ENCODE data around the gene SGCA. TPM values are rescaled to one million over a fixed set of nuclear protein-coding genes. Genes with fewer than 3 reads are reported as not detected.

Gene SGCA
- total RNA-seq, 3 donors from 2014 or later: not detected

DNA sequence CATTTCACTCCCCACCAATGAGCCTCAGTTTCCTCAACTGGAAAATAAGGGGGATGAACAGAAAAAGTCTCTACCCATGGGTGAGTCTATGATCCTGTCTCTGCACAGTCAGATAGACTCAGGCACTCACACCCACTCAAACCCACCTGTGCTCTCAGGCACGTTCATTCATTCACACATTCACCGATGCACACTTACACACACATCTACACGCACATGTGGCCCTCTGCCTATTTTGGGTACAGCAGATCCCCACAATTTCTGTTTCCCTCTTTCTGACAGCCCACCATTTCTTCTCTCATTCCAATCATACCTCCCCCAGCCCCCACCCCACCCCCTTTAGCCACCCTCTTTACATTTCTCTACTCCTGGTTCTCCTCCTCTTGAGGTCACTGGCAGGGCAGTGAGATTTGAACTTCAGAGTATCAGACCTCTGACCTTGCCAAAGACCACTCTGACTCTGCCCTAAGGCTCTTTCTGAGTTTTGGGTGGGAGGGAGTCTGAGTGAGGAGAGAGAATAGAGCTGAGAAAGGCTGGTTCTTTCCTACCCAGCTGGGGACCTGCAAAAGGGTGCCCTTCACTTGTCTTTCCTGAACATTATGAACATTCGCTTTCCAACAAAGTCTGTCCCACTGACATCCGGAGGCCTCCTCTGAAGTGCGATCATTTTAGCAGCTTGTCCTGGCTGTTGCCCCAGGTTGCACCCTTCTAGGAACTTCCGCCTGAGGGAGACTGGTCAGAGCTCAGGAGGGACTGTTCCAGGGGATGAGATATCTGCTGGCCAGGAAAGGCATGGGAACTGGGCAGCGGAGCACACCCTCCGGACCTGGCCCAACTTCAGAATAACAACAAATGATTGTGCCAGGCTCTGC, 45.7 kb downstream of the SGCA start:
- Mint-ChIP-seq H3K4me1 (ENCODE audit: low read depth) (peaks cover 9% of the 10 kb centered on the region), H3K27me3 (ENCODE audit: low read depth) (peaks cover 41% of the 10 kb centered on the region), H3K36me3 (ENCODE audit: insufficient read depth) (no peaks in the 10 kb centered on the region), H3K4me3 (no peak overlapping the region), H3K9me3 (no peaks in the 10 kb centered on the region)
- ATAC-seq (no peak), DNase-seq (no peak)

- ATAC-seq (no peak), DNase-seq (no peak)
- H3K36me3 Mint-ChIP-seq (ENCODE audit: insufficient read depth): no peaks in the 10 kb centered on the region
- no peaks in the 10 kb centered on the region for H3K9me3 Mint-ChIP-seq
- H3K27me3 Mint-ChIP-seq (ENCODE audit: low read depth): peaks cover 34% of the 10 kb centered on the region
- H3K4me1 Mint-ChIP-seq (ENCODE audit: low read depth): peaks cover 5% of the 10 kb centered on the region
- no peak overlapping the region for H3K4me3 Mint-ChIP-seq
Observed at GRCh38 chr17:50212121-50212843, 46.5 kb downstream of the SGCA start.

GRCh38 chr17:50213026-50214022, 47.5 kb downstream of the SGCA start:
- no peak overlapping the region for H3K4me3 Mint-ChIP-seq
- peak; percentile 82 to 92 for ATAC-seq

DNA sequence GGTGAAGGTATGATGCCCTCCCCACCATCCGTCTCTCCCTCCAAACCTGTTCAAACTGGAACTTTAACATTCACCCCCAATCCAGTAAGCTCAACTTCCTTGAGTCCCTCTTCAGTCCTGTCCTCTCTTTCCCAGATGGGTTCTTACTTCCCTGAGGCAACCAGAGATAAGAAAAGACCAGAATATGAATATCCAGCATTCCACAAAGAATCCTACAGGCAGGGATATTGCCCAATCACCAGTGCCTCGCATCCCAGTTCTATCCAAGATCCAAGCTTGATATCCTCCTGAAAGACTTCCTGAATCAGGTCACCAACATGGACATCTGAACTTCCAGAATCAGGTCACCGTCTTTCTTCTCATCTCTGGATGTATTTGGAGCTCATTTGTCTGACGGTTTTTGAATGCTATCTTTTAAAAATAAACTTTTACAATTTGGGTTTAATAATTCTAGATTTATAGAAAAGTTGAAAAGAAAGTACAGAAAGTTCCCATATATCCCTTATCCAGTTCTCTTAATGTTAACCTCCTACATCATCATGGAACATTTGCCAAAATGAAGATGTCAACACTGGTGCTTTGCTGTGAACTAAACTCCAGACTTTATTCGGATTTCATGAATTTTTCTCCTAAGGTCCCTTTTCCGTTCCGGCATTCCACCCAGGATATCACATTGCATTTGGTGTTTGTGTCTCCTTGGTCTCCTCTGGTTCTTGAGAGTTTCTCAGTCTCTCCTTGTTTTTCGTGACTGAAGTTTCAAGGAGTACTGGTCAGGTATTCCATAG, 49.4 kb downstream of the SGCA start:
- no peak for DNase-seq
- peaks cover 5% of the 10 kb centered on the region for H3K4me1 Mint-ChIP-seq (ENCODE audit: low read depth)
- peaks cover 16% of the 10 kb centered on the region for H3K27me3 Mint-ChIP-seq (ENCODE audit: low read depth)
- H3K9me3 Mint-ChIP-seq: no peaks in the 10 kb centered on the region
- no peak for ATAC-seq
- no peak overlapping the region for H3K4me3 Mint-ChIP-seq
- H3K36me3 Mint-ChIP-seq (ENCODE audit: insufficient read depth): no peaks in the 10 kb centered on the region

More at GRCh38 chr17:50213026-50214022, 47.5 kb downstream of the SGCA start:
- no peaks in the 10 kb centered on the region for H3K9me3 Mint-ChIP-seq
- H3K36me3 Mint-ChIP-seq (ENCODE audit: insufficient read depth): no peaks in the 10 kb centered on the region
- H3K4me1 Mint-ChIP-seq (ENCODE audit: low read depth): peaks cover 5% of the 10 kb centered on the region
- DNase-seq: no peak
- H3K27me3 Mint-ChIP-seq (ENCODE audit: low read depth): peaks cover 25% of the 10 kb centered on the region

DNA sequence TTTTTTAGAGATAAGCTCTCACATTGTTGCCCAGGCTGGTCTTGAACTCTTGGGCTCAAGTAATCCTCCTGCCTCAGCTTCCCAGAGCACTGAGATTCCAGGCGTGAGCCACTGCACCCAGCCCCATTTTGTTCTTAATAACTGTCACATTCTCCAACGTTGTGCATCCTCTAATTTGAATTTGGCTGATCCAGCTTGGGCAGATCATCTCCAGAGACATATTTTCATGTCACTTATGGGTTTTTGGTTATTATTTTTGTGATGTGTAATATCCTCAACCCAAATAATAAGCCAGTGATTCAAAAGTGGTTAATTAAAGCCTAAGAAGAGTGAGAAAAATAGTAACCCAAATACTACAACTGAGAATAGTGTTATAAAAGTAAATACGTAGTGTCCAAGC, 51.8 kb downstream of the SGCA start:
- no peak for ATAC-seq
- no peak overlapping the region for H3K4me3 Mint-ChIP-seq
- H3K4me1 Mint-ChIP-seq (ENCODE audit: low read depth): peaks cover 5% of the 10 kb centered on the region
- DNase-seq: no peak
- no peaks in the 10 kb centered on the region for H3K9me3 Mint-ChIP-seq
- H3K36me3 Mint-ChIP-seq (ENCODE audit: insufficient read depth): no peaks in the 10 kb centered on the region
- peaks cover 9% of the 10 kb centered on the region for H3K27me3 Mint-ChIP-seq (ENCODE audit: low read depth)

DNA sequence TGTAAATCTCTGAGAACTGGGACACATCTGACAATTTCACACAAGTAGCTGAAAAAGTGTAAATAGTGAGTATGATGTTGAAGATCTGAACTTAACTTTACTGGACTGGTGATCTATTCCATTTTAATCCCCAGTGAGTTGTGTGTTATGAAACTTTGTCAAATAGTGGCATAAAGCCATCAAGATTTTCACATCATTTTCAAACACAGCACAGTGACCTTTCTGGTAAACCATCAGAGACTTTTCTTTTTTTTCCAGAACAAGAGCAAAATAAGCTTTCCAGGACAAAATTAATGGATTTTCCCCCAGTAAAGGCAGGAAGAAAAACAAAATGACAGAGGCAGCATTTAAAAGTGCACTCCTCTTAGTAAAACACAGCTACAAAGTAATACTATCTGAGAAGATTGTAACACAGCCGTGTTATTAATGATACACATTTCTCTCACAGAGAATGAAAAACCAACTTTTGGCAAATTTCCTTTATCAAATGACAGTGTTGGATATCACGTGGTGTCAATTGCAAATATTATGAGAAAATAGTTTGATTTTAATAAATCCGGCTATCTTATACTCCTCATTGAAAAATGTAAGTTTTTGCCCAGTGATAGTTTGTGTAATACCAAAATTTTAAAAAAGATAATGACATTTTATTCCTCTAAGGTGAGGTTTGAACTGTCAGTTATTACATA, 52.4 kb downstream of the SGCA start:
- DNase-seq: no peak
- Mint-ChIP-seq H3K4me3 (no peak overlapping the region), H3K4me1 (ENCODE audit: low read depth) (peaks cover 1% of the 10 kb centered on the region), H3K36me3 (ENCODE audit: insufficient read depth) (no peaks in the 10 kb centered on the region), H3K9me3 (no peaks in the 10 kb centered on the region), H3K27me3 (ENCODE audit: low read depth) (peaks cover 9% of the 10 kb centered on the region)
- no peak for ATAC-seq

DNA sequence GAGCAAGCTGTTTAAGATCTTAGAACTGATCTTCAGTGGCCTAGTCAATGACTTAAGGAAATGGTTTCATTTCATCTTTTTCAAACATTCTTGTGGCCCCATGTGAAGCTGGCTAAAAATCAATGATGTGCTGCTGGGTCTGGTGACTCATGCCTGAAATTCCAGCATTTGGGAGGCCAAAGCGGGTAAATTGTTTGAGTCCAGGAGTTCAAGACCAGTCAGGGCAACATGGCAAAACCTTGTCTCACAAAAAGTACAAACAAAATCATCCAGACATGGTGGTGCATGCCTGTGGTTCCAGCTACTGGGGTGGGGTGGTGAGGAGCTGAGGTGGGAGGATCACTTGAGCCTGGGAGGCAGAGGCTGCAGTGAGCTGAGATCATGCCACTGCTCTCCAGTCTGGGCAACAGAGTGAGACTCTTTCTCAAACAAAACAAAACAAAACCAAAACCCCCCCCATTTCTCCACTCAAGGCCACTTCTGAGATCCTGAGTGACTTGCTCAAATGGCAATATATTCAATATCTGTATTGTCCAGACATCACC, 53.0 kb downstream of the SGCA start:
- H3K4me1 Mint-ChIP-seq (ENCODE audit: low read depth): no peaks in the 10 kb centered on the region
- no peak overlapping the region for H3K4me3 Mint-ChIP-seq
- H3K9me3 Mint-ChIP-seq: no peaks in the 10 kb centered on the region
- ATAC-seq (no peak), DNase-seq (no peak)
- peaks cover 9% of the 10 kb centered on the region for H3K27me3 Mint-ChIP-seq (ENCODE audit: low read depth)
- no peaks in the 10 kb centered on the region for H3K36me3 Mint-ChIP-seq (ENCODE audit: insufficient read depth)

DNA sequence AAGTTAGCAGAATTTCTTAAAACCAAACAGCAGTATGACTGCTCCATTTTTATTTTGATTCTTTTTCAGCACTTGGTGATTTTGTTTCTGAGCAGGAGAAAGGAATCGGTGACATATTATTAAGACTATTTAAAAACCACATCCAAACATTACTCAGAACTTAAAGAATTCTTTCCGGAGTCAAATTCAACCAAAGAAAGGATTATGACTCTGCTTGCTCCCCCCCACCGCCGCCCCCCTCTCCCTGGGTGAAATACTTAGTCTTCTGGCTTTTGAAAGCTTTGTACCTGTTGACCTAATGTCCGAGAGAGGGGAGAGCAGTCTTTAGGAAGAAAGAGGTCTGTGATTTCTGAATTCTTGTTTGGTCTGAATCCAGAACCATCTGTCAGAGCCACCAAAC, 53.5 kb downstream of the SGCA start:
- H3K9me3 Mint-ChIP-seq: no peaks in the 10 kb centered on the region

GRCh38 chr17:50219939-50220465, 54.2 kb downstream of the SGCA start:
- Mint-ChIP-seq H3K4me1 (ENCODE audit: low read depth) (no peaks in the 10 kb centered on the region), H3K36me3 (ENCODE audit: insufficient read depth) (no peaks in the 10 kb centered on the region), H3K9me3 (peaks cover 6% of the 10 kb centered on the region), H3K4me3 (no peak overlapping the region), H3K27me3 (ENCODE audit: low read depth) (peaks cover 9% of the 10 kb centered on the region)
- ATAC-seq (no peak), DNase-seq (no peak)

More for the DNA sequence above, 53.5 kb downstream of the SGCA start:
- Mint-ChIP-seq H3K4me1 (ENCODE audit: low read depth) (no peaks in the 10 kb centered on the region), H3K36me3 (ENCODE audit: insufficient read depth) (no peaks in the 10 kb centered on the region), H3K27me3 (ENCODE audit: low read depth) (peaks cover 9% of the 10 kb centered on the region), H3K4me3 (no peak overlapping the region)
- ATAC-seq (no peak), DNase-seq (no peak)

DNA sequence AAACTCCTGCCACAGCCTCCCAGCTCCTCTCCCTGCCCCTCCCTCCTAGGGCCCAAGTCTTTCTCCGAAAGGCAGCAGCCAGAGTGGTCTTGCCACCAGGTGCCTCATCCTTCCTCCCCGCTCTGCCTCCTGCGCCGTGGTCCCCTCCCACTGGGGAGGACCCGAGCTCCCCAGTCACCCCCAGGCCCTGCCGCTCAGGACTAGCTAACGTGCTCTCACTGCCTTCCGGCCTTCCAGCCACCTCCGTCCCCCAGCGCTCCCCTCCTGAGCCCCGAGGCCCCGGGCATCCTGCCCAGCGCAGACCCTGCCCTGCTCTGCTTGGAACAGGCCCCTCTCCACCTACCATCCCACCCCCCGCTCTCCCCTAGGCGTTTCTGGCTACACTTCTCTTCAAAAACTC, 55.0 kb downstream of the SGCA start:
- no peak for DNase-seq
- no peaks in the 10 kb centered on the region for H3K36me3 Mint-ChIP-seq (ENCODE audit: insufficient read depth)
- peaks cover 12% of the 10 kb centered on the region for H3K9me3 Mint-ChIP-seq
- H3K27me3 Mint-ChIP-seq (ENCODE audit: low read depth): peaks cover 9% of the 10 kb centered on the region
- H3K4me1 Mint-ChIP-seq (ENCODE audit: low read depth): no peaks in the 10 kb centered on the region
- no peak overlapping the region for H3K4me3 Mint-ChIP-seq
- no peak for ATAC-seq

DNA sequence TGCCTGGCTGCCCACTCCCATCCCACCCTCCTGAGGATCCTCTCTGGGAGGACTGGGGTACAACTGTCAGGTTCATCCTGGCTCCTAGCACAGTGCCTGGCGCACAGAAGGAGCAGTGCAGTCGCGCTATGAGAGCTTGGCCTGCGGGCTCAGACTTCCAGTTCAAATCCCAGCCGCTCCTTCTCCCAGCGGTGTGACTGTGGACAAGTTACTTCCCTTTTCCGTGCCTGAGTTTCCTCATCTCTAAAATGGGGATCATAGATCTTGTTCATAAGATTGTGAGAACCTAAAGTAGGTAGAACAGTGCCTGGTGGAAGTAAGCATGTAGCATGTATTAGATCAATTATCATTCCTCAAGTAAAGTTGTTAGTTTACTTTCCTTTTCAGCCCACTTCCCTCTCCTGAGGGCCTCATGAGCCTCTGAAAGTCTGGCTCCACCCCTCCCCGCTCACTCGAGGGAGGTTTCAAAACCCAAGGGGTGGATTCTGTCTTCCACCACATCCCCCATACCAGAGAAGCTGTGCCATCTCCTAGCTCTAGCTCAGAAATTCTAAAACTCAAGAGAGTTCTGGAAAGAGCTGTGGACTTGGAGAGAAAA, 55.6 kb downstream of the SGCA start:
- Mint-ChIP-seq H3K9me3 (peaks cover 16% of the 10 kb centered on the region), H3K27me3 (ENCODE audit: low read depth) (peaks cover 9% of the 10 kb centered on the region), H3K4me3 (no peak overlapping the region), H3K36me3 (ENCODE audit: insufficient read depth) (no peaks in the 10 kb centered on the region), H3K4me1 (ENCODE audit: low read depth) (no peaks in the 10 kb centered on the region)
- no peak for ATAC-seq
- no peak for DNase-seq

- peaks cover 17% of the 10 kb centered on the region for H3K9me3 Mint-ChIP-seq
- no peak for DNase-seq
- ATAC-seq: no peak
- no peaks in the 10 kb centered on the region for H3K36me3 Mint-ChIP-seq (ENCODE audit: insufficient read depth)
- H3K4me3 Mint-ChIP-seq: no peak overlapping the region
- peaks cover 9% of the 10 kb centered on the region for H3K27me3 Mint-ChIP-seq (ENCODE audit: low read depth)
- H3K4me1 Mint-ChIP-seq (ENCODE audit: low read depth): no peaks in the 10 kb centered on the region
Observed at GRCh38 chr17:50221864-50222545, 56.2 kb downstream of the SGCA start.
